GM12875 (cell line): Measurements from ENCODE around the gene ECM1.

Experiments
- H3K4me3 ChIP-seq: one replicate; pipeline ENCODE4 v1.5.1; 2011; ENCODE audit warnings: low read depth, low read length, control low read depth
- TF ChIP-seq, protein P1 (sequence below): IDR thresholded peaks from 2 replicates; pipeline ENCODE4 v1.5.1; 2011; ENCODE audit warnings: low read depth, mild to moderate bottlenecking, control low read depth, inconsistent platforms, low read length, moderate library complexity, borderline replicate concordance; ENCODE audit not compliant: insufficient read depth

ECM1 gene

DNA sequence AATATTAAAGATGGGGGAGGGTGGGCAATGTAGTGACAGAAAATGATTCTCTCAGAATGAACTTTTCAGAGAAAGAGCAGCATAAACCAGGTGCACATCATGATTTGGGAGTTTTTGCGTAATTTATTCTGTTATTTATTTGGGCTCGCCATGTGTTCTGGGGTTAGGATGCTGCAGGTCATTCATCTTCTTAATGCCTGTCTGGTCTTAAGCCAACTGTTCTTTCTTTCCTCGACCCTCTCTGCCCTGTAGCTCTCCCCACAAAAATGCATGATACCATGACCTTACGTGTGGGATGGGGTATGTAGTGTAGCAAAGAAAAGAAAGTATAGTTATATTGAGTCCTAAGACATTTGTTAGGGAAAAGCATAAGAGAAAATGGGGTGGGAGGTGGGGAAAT lies 33.0 kb upstream of the ECM1 start:
- no peak overlapping the region for H3K4me3 ChIP-seq

GRCh38 chr1:150476754-150477153 lies 31.2 kb upstream of the ECM1 start:
- no peak overlapping the region for H3K4me3 ChIP-seq
- TF ChIP-seq, protein P1, sequence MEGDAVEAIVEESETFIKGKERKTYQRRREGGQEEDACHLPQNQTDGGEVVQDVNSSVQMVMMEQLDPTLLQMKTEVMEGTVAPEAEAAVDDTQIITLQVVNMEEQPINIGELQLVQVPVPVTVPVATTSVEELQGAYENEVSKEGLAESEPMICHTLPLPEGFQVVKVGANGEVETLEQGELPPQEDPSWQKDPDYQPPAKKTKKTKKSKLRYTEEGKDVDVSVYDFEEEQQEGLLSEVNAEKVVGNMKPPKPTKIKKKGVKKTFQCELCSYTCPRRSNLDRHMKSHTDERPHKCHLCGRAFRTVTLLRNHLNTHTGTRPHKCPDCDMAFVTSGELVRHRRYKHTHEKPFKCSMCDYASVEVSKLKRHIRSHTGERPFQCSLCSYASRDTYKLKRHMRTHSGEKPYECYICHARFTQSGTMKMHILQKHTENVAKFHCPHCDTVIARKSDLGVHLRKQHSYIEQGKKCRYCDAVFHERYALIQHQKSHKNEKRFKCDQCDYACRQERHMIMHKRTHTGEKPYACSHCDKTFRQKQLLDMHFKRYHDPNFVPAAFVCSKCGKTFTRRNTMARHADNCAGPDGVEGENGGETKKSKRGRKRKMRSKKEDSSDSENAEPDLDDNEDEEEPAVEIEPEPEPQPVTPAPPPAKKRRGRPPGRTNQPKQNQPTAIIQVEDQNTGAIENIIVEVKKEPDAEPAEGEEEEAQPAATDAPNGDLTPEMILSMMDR = no peak

More for the DNA sequence above, 33.0 kb upstream of the ECM1 start:
- TF ChIP-seq, protein P1 = no peak

DNA sequence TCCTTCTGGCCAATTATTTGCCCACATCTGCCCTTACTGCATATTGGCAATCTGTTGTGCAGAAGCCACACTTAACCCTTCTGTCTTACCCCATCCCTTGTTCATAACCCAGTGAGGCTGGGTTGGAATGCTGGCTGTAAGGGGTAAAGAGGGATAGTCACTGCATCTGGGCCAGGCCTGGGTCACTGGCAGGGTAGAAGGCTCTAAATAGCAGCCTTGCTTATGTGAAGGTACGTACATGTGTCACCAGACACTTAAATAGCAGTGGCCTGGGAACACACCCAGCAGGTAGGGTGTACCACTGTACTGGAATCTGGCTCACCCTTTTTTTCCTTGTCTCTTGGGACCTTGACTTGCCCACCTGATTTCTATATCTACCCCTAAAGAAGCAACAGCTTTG lies 30.6 kb upstream of the ECM1 start:
- TF ChIP-seq, protein P1 = no peak

DNA sequence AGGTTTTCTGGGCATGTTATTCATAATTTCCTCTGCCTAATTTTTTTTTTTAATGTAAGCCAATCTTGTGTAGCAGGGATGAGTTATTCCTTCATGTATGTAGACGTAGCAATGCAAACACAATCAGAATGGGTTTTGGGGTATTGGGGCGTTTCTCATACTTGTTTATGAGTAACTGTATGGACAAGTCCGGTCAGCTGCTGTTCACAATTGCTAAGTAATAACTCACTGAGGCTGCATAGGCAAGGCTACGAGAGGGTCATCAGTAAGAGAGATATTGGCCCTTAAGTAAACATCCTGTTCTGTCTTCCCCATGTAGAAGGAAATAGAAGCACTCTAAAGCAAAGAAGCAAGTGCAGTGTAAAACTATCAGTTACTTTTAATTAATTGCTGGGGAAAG lies 30.2 kb upstream of the ECM1 start:
- TF ChIP-seq, protein P1 = no peak
- no peak overlapping the region for H3K4me3 ChIP-seq

More for the DNA sequence above, 30.6 kb upstream of the ECM1 start:
- no peak overlapping the region for H3K4me3 ChIP-seq

DNA sequence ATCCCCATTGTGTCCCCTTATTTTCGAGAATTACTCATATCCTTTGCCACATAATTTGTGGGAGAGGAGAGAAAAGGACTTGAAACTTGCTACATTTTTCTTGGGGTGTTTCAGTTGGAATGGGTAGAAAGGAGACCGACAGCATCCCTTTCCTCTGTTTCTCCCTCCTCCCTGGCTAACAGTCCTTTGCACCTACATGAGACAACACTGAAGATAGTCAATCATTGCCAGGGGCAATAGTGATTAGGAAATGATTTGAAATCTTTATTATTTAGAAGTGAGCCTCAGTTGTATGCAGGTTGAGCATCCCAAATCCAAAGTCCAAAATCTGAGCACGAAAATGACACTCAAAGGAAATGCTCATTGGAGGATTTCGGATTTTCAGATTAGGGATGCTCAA lies 28.5 kb upstream of the ECM1 start:
- TF ChIP-seq, protein P1 = no peak
- H3K4me3 ChIP-seq = no peak overlapping the region

DNA sequence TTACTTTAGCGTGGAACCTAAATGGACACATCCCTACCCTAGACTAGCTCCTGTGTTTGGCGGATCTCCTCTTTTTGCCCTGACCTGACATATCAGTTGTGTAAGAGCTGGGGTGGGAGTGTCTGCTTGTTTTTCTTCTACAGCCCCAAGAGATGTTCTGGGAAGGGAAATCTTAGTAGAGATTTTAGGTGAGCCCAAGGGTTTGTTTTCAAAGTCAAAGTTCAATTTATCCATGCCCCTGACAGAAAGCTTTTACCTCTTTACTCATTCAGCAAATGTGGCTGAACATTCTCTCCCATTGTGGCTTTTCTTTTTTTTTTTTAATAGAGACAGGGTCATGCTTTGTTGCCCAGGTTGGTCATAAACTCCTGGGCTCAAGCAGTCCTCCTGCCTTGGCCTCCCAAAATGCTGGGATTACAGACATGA lies 28.0 kb upstream of the ECM1 start:
- H3K4me3 ChIP-seq = no peak overlapping the region
- TF ChIP-seq, protein P1 = no peak

DNA sequence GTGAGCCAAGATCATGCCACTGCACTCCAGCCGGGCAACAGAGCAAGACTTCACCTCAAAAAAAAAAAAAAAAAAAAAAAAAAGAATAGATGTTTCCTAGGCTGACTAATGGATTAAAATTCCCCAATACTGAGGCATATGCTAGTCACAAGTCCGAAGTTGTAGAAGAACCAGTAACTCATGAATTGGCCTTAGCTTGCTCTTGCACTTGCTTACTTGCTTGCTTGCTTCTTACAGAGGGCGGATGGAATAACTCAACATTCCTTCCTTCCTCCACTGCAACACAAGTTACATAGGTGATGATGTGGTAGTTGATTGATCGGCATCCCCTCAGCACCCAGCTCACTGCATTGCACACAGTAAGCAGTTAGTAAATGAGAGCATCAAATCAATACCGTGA lies 23.5 kb upstream of the ECM1 start:
- no peak overlapping the region for H3K4me3 ChIP-seq
- TF ChIP-seq, protein P1 = no peak
